HCT116 (cell line): ENCODE measurements around the gene PGRMC2. TPM values are rescaled to one million over a fixed set of nuclear protein-coding genes. Genes with fewer than 3 reads are reported as not detected.

Source experiments
- ATAC-seq: fragments of 200-7000 bp; cut with Tn5 transposase; 2 replicates; pipeline ENCODE4 v1.9.1; 2020; ENCODE audit warnings: mild to moderate bottlenecking, moderate library complexity
- BruUV-seq: library from RNA; stranded (reverse); fragments of 400-500 nt; replicated peaks from 2 replicates; lab custom pipeline; 2021; lab: Mats Ljungman, UMichigan
- CTCF ChIA-PET: fragments of 300-600 bp; sonication (Branson Sonifier 250); formaldehyde crosslinking; loops from one replicate; lab custom pipeline; 2021; ENCODE audit warnings: antibody characterized with exemption; lab: Charles Lee
- POLR2A ChIA-PET: fragments of 300-600, 350-600 bp; sonication (Branson Sonifier 250); formaldehyde crosslinking; loops from one replicate; lab custom pipeline; 2021; ENCODE audit warnings: antibody characterized with exemption; lab: Charles Lee
- RAD21 ChIA-PET, 2 experiments: fragments of 300-600 bp; sonication (Branson Sonifier 250); formaldehyde crosslinking; loops; one replicate each; lab custom pipeline; 2023; ENCODE audit warnings: low total read pairs in 2 of 2; ENCODE audit not compliant: uncharacterized antibody in 2 of 2, unreplicated experiment in 2 of 2, low non-redundant PET in 1 of 2; lab: Charles Lee
- DNase-seq: peaks from one replicate; pipeline ENCODE4 v3.0.0-alpha.2; 2010; ENCODE audit warnings: low read depth, low spot score
- H2AFZ ChIP-seq: fragments of 200-600 bp; shearing (Covaris generic), sonication (generic); 2 replicates; pipeline ENCODE4 v1.6.1; 2017; ENCODE audit warnings: low read depth, mixed run types, mixed read lengths, antibody characterized with exemption, low read length; ENCODE audit not compliant: poor library complexity, severe bottlenecking
- H3K27ac ChIP-seq: 2 replicates; pipeline ENCODE4 v1.5.1; 2012; ENCODE audit warnings: low read depth, low read length
- H3K27me3 ChIP-seq: fragments of 200-600 bp; sonication (generic); 2 replicates; pipeline ENCODE4 v1.6.1; 2016; ENCODE audit warnings: mixed run types, low read length, mixed read lengths; ENCODE audit not compliant: insufficient read depth
- H3K36me3 ChIP-seq, 2 experiments: fragments of 200-500 bp in 1 of 2; fragments of 200-600 bp in 1 of 2; sonication (Bioruptor generic) in 1 of 2; sonication (generic) in 1 of 2; 2 replicates each; pipeline versions ENCODE4 v1.5.1 to v1.6.1; 2014 to 2016; ENCODE audit warnings: low read length in 2 of 2, inconsistent platforms in 1 of 2, mixed read lengths in 1 of 2, mixed run types in 1 of 2; ENCODE audit not compliant: insufficient read depth in 2 of 2, control insufficient read depth in 1 of 2
- H3K4me1 ChIP-seq, 2 experiments: fragments of 200-600 bp in 1 of 2; sonication (generic) in 1 of 2; 2 replicates each; pipeline versions ENCODE4 v1.5.1 to v1.6.1; 2012 to 2017; ENCODE audit warnings: low read length in 2 of 2, inconsistent platforms in 1 of 2, mild to moderate bottlenecking in 1 of 2, mixed read lengths in 1 of 2, mixed run types in 1 of 2, moderate library complexity in 1 of 2; ENCODE audit not compliant: insufficient read depth in 2 of 2, control insufficient read depth in 1 of 2
- H3K4me2 ChIP-seq: fragments of 200-600 bp; sonication (generic); 2 replicates; pipeline ENCODE4 v1.6.1; 2017; ENCODE audit warnings: mixed run types, low read length, mixed read lengths
- H3K4me3 ChIP-seq, 2 experiments: fragments of 200-600 bp in 1 of 2; sonication (generic) in 1 of 2; replicated peaks in 1 of 2; 2 replicates each; pipeline ENCODE4 v1.5.1; 2011 to 2016; ENCODE audit warnings: low read length in 2 of 2, control low read depth in 1 of 2, low read depth in 1 of 2, mild to moderate bottlenecking in 1 of 2, mixed read lengths in 1 of 2, mixed run types in 1 of 2
- H3K79me2 ChIP-seq: fragments of 200-600 bp; sonication (generic); 2 replicates; pipeline ENCODE4 v1.6.1; 2017; ENCODE audit warnings: mild to moderate bottlenecking, mixed run types, low read length, moderate library complexity, mixed read lengths; ENCODE audit not compliant: insufficient read depth
- H3K9ac ChIP-seq: fragments of 200-600 bp; sonication (generic); 2 replicates; pipeline ENCODE4 v1.6.1; 2016; ENCODE audit warnings: low read length, mixed read lengths
- H3K9me2 ChIP-seq: fragments of 200-600 bp; sonication (generic), shearing (Covaris generic); 2 replicates; pipeline ENCODE4 v1.6.1; 2017; ENCODE audit warnings: mixed run types, mild to moderate bottlenecking, moderate library complexity; ENCODE audit not compliant: insufficient read depth
- H3K9me3 ChIP-seq, 2 experiments: fragments of 200-500 bp in 1 of 2; fragments of 200-600 bp in 1 of 2; sonication (Bioruptor generic) in 1 of 2; sonication (generic) in 1 of 2; 2 replicates each; pipeline ENCODE4 v1.6.1; 2014 to 2017; ENCODE audit warnings: low read length in 2 of 2, mixed read lengths in 2 of 2, inconsistent platforms in 1 of 2, low read depth in 1 of 2, mild to moderate bottlenecking in 1 of 2, mixed run types in 1 of 2, moderate library complexity in 1 of 2; ENCODE audit not compliant: control insufficient read depth in 1 of 2, insufficient read depth in 1 of 2
- H4K20me1 ChIP-seq: fragments of 200-600 bp; sonication (generic), shearing (Covaris generic); 2 replicates; pipeline ENCODE4 v1.6.1; 2017; ENCODE audit warnings: mixed run types, mild to moderate bottlenecking, moderate library complexity; ENCODE audit not compliant: insufficient read depth
- ELF1 ChIP-seq: IDR thresholded peaks from 2 replicates; pipeline ENCODE4 v1.6.1; 2012; ENCODE audit warnings: low read depth, borderline replicate concordance
- JUND ChIP-seq: IDR thresholded peaks from 2 replicates; pipeline ENCODE4 v1.6.1; 2012
- POLR2AphosphoS5 ChIP-seq: IDR thresholded peaks from 2 replicates; pipeline ENCODE4 v1.6.1; 2011; ENCODE audit warnings: mild to moderate bottlenecking, low read depth, low read length, moderate library complexity
- RAD21 ChIP-seq: IDR thresholded peaks from 2 replicates; pipeline ENCODE4 v1.6.1; 2012; ENCODE audit warnings: low read depth, mild to moderate bottlenecking
- REST ChIP-seq: IDR thresholded peaks from 2 replicates; pipeline ENCODE4 v1.6.1; 2012; ENCODE audit warnings: low read depth
- TCF7L2 ChIP-seq: IDR thresholded peaks from 2 replicates; pipeline ENCODE4 v1.7.0; 2011; ENCODE audit warnings: borderline replicate concordance, inconsistent platforms; ENCODE audit not compliant: insufficient read depth, insufficient read length; ENCODE audit errors: extremely low read depth
- YY1 ChIP-seq: IDR thresholded peaks from 2 replicates; pipeline ENCODE4 v1.6.1; 2011; ENCODE audit warnings: low read length, low read depth, moderate library complexity, mild to moderate bottlenecking; ENCODE audit not compliant: insufficient replicate concordance; ENCODE audit errors: extremely low read depth
- ZBTB33 ChIP-seq: IDR thresholded peaks from 2 replicates; pipeline ENCODE4 v1.6.1; 2011; ENCODE audit warnings: mild to moderate bottlenecking, low read length, moderate library complexity; ENCODE audit not compliant: insufficient replicate concordance; ENCODE audit errors: extremely low read depth
- ZFX ChIP-seq: fragments of 450-650 bp; IDR thresholded peaks from 2 replicates; pipeline ENCODE4 v1.6.1; 2017
- intact Hi-C: fragments of 100-400 bp; cut with micrococcal nuclease; formaldehyde crosslinking; loops from 2 replicates; pipeline ENCODE4 v1.10.0; 2022
- total RNA-seq: library from RNA; stranded (reverse); gene quantifications from one replicate; pipeline ENCODE4 v1.2.1, GENCODE V29; 2021; ENCODE audit not compliant: unreplicated experiment

PGRMC2 gene
- total RNA-seq, 1 experiment from 2014 or later, result 52.3 TPM

GRCh38 chr4:128285085-128285997, 2.3 kb downstream of the PGRMC2 start:
- CTCF ChIA-PET, result no interaction called here
- BruUV-seq, result no TSS peak
- H3K79me2 ChIP-seq, result peaks cover 67% of the 10 kb centered on the region
- intact Hi-C loops, result loop anchor here (5.0 to 10.0 kb wide), 3 partner anchors 221 to 527 kb away; partner anchors contain the start of gene LARP1B
- no peak overlapping the region for H2AFZ ChIP-seq
- H3K9me2 ChIP-seq, result no peaks in the 10 kb centered on the region
- H3K4me3 ChIP-seq, result peak overlapping the region in 1 of 2 experiments; percentile 74; a peak in 1 of 4 replicates
- peaks cover 10 to 19% of the 10 kb centered on the region in 2 experiments; a peak in 3 of 4 replicates for H3K4me1 ChIP-seq
- no peaks in the 10 kb centered on the region for H3K27me3 ChIP-seq
- RAD21 ChIA-PET, result no interaction called here
- no peak for DNase-seq
- no peak for ATAC-seq
- POLR2A ChIA-PET, result no interaction called here
- TF ChIP-seq YY1, result no peak
- no peak for TF ChIP-seq ELF1
- no peak overlapping the region for H3K27ac ChIP-seq
- H3K36me3 ChIP-seq, result no peaks in the 10 kb centered on the region
- peaks cover 10% of the 10 kb centered on the region; the same call in 1 of the 2 replicates for H4K20me1 ChIP-seq
- no peaks in the 10 kb centered on the region for H3K9me3 ChIP-seq
- peak overlapping the region; percentile 89 for H3K4me2 ChIP-seq
- no peak overlapping the region for H3K9ac ChIP-seq

GRCh38 chr4:128284317-128284716, 3.3 kb downstream of the PGRMC2 start:
- no peaks in the 10 kb centered on the region for H3K27me3 ChIP-seq
- ChIA-PET RAD21 (no interaction called here), POLR2A (no interaction called here), CTCF (no interaction called here)
- H3K9ac ChIP-seq, result no peak overlapping the region
- H4K20me1 ChIP-seq, result peaks cover 10% of the 10 kb centered on the region; the same call in 1 of the 2 replicates
- no peak overlapping the region for H3K4me3 ChIP-seq
- intact Hi-C loops, result loop anchor here (10.0 kb wide), 1 partner anchor 220 kb away; the partner anchor contains the start of gene LARP1B
- H3K27ac ChIP-seq, result no peak overlapping the region
- H3K4me1 ChIP-seq, result peaks cover 10 to 19% of the 10 kb centered on the region in 2 experiments; a peak in 3 of 4 replicates
- H3K36me3 ChIP-seq, result no peaks in the 10 kb centered on the region
- H3K79me2 ChIP-seq, result peaks cover 77% of the 10 kb centered on the region
- H3K9me2 ChIP-seq, result no peaks in the 10 kb centered on the region
- no peak overlapping the region for H3K4me2 ChIP-seq
- no peak overlapping the region for H2AFZ ChIP-seq
- no peaks in the 10 kb centered on the region for H3K9me3 ChIP-seq
- DNase-seq (no peak), ATAC-seq (no peak)
- no TSS peak for BruUV-seq
- TF ChIP-seq ZFX (no peak), TCF7L2 (no peak), ZBTB33 (no peak), RAD21 (no peak), POLR2AphosphoS5 (no peak), YY1 (no peak), REST (no peak), JUND (no peak)
